Neural progenitor cell (in vitro differentiated cells): ENCODE results near the gene RGS7. TPM values are rescaled to one million over a fixed set of nuclear protein-coding genes. Genes with fewer than 3 reads are reported as not detected.
A peak's percentile ranks its signal among the peaks of the same experiment; 100 is the strongest.

Source experiments
- DNase-seq: peaks from one replicate; pipeline ENCODE4 v3.0.0-alpha.2; 2016; ENCODE audit warnings: low spot score
- H2AFZ ChIP-seq: fragments of 200-600 bp; sonication (generic); replicated peaks from 2 replicates; pipeline ENCODE4 v1.6.1; 2016; ENCODE audit warnings: antibody characterized with exemption
- H3F3A ChIP-seq: fragments of 200-600 bp; sonication (generic); 2 replicates; pipeline ENCODE4 v1.6.1; 2016; ENCODE audit warnings: antibody characterized with exemption, low read depth
- H3K27ac ChIP-seq: fragments of 200-600 bp; sonication (generic); 2 replicates; pipeline ENCODE4 v1.5.1; 2016; ENCODE audit warnings: mild to moderate bottlenecking
- H3K27me3 ChIP-seq: fragments of 200-600 bp; sonication (generic); 2 replicates; pipeline ENCODE4 v1.6.1; 2016; ENCODE audit warnings: mild to moderate bottlenecking, moderate library complexity
- H3K36me3 ChIP-seq: fragments of 200-600 bp; sonication (generic); 2 replicates; pipeline ENCODE4 v1.5.1; 2016
- H3K4me1 ChIP-seq: fragments of 200-600 bp; sonication (generic); 2 replicates; pipeline ENCODE4 v1.6.1; 2016; ENCODE audit warnings: mixed run types
- H3K4me2 ChIP-seq: fragments of 200-600 bp; sonication (generic); 2 replicates; pipeline ENCODE4 v1.6.1; 2016
- H3K4me3 ChIP-seq: fragments of 200-600 bp; sonication (generic); 2 replicates; pipeline ENCODE4 v1.5.1; 2016
- H3K79me2 ChIP-seq: fragments of 200-600 bp; sonication (generic); 2 replicates; pipeline ENCODE4 v1.6.1; 2016; ENCODE audit warnings: low read depth
- H3K9ac ChIP-seq: fragments of 200-600 bp; sonication (generic); 2 replicates; pipeline ENCODE4 v1.6.1; 2016
- H3K9me3 ChIP-seq: fragments of 200-600 bp; sonication (generic); 2 replicates; pipeline ENCODE4 v1.5.1; 2016; ENCODE audit warnings: low read depth
- H4K20me1 ChIP-seq: fragments of 200-600 bp; sonication (generic); 2 replicates; pipeline ENCODE4 v1.6.1; 2016; ENCODE audit warnings: low read depth
- H3K27ac Mint-ChIP-seq: 3 replicates; pipeline ENCODE4 v1.8.0; 2021; ENCODE audit warnings: mixed read lengths
- H3K27me3 Mint-ChIP-seq: 2 replicates; pipeline ENCODE4 v1.8.0; 2022; ENCODE audit warnings: low read depth, mild to moderate bottlenecking, inconsistent platforms, moderate library complexity, mixed read lengths; ENCODE audit not compliant: insufficient read depth
- H3K36me3 Mint-ChIP-seq: 3 replicates; pipeline ENCODE4 v1.8.0; 2021; ENCODE audit warnings: mixed read lengths
- H3K4me1 Mint-ChIP-seq: 3 replicates; pipeline ENCODE4 v1.8.0; 2021; ENCODE audit warnings: mixed read lengths
- H3K4me3 Mint-ChIP-seq: 3 replicates; pipeline ENCODE4 v1.8.0; 2021; ENCODE audit warnings: mild to moderate bottlenecking, moderate library complexity, mixed read lengths
- H3K9me3 Mint-ChIP-seq: 3 replicates; pipeline ENCODE4 v1.8.0; 2020; ENCODE audit warnings: mixed read lengths
- CTCF ChIP-seq: fragments of 200-600 bp; sonication (generic); IDR thresholded peaks from 2 replicates; pipeline ENCODE4 v1.5.1; 2017; ENCODE audit warnings: antibody characterized with exemption, mild to moderate bottlenecking
- EZH2 ChIP-seq: fragments of 200-600 bp; sonication (generic); IDR thresholded peaks from 2 replicates; pipeline ENCODE4 v1.6.1; 2017; ENCODE audit warnings: antibody characterized with exemption, mild to moderate bottlenecking, moderate library complexity
- EZH2phosphoT487 ChIP-seq: fragments of 200-600 bp; sonication (generic); IDR thresholded peaks from 2 replicates; pipeline ENCODE4 v1.6.1; 2017; ENCODE audit warnings: antibody characterized with exemption
- total RNA-seq: library from RNA; depleted of rRNA; stranded (reverse); fragments of >200 nt; gene quantifications from 2 replicates; pipeline ENCODE4 v1.2.3, GENCODE V29; 2015; ENCODE audit warnings: low replicate concordance

RGS7 gene
- total RNA-seq, 1 donor from 2014 or later, result not detected

GRCh38 chr1:241045659-241046058 lies 311.3 kb downstream of the RGS7 start:
- peak; percentile 6 for DNase-seq

GRCh38 chr1:241034203-241034936 lies 322.6 kb downstream of the RGS7 start:
- Histone ChIP-seq H3K4me3 (no peak overlapping the region), H3K27ac (no peak overlapping the region), H3F3A (no peaks in the 10 kb centered on the region), H3K4me2 (no peak overlapping the region), H3K9me3 (no peaks in the 10 kb centered on the region), H3K36me3 (no peaks in the 10 kb centered on the region), H2AFZ (no peak overlapping the region), H3K9ac (no peak overlapping the region), H3K4me1 (no peaks in the 10 kb centered on the region), H3K79me2 (no peaks in the 10 kb centered on the region), H4K20me1 (no peaks in the 10 kb centered on the region), H3K27me3 (no peaks in the 10 kb centered on the region)
- H3K4me1 Mint-ChIP-seq, result no peaks in the 10 kb centered on the region
- no peaks in the 10 kb centered on the region for H3K36me3 Mint-ChIP-seq
- no peak overlapping the region for H3K27ac Mint-ChIP-seq
- no peaks in the 10 kb centered on the region for H3K27me3 Mint-ChIP-seq
- H3K9me3 Mint-ChIP-seq, result no peaks in the 10 kb centered on the region
- TF ChIP-seq CTCF (no peak), EZH2phosphoT487 (no peak), EZH2 (no peak)
- H3K4me3 Mint-ChIP-seq, result no peak overlapping the region
- no peak for DNase-seq

More at GRCh38 chr1:241045659-241046058, 311.3 kb downstream of the RGS7 start:
- Mint-ChIP-seq H3K27ac (no peak overlapping the region), H3K9me3 (no peaks in the 10 kb centered on the region), H3K36me3 (no peaks in the 10 kb centered on the region), H3K4me1 (peaks cover 12% of the 10 kb centered on the region), H3K4me3 (no peak overlapping the region), H3K27me3 (peaks cover 4% of the 10 kb centered on the region)
- no peak overlapping the region for H2AFZ ChIP-seq
- H4K20me1 ChIP-seq, result no peaks in the 10 kb centered on the region
- no peaks in the 10 kb centered on the region for H3F3A ChIP-seq
- peaks cover 4% of the 10 kb centered on the region for H3K4me1 ChIP-seq
- no peaks in the 10 kb centered on the region for H3K27me3 ChIP-seq
- no peaks in the 10 kb centered on the region for H3K9me3 ChIP-seq
- H3K79me2 ChIP-seq, result no peaks in the 10 kb centered on the region
- no peaks in the 10 kb centered on the region for H3K36me3 ChIP-seq
- H3K4me3 ChIP-seq, result no peak overlapping the region
- no peak for TF ChIP-seq CTCF
- no peak for TF ChIP-seq EZH2
- no peak for TF ChIP-seq EZH2phosphoT487
- no peak overlapping the region for H3K9ac ChIP-seq
- H3K27ac ChIP-seq, result no peak overlapping the region
- H3K4me2 ChIP-seq, result no peak overlapping the region

GRCh38 chr1:241024834-241025233 lies 332.2 kb downstream of the RGS7 start:
- no peaks in the 10 kb centered on the region for H3F3A ChIP-seq
- Mint-ChIP-seq H3K9me3 (no peaks in the 10 kb centered on the region), H3K4me3 (no peak overlapping the region), H3K4me1 (no peaks in the 10 kb centered on the region), H3K27ac (no peak overlapping the region), H3K27me3 (no peaks in the 10 kb centered on the region), H3K36me3 (no peaks in the 10 kb centered on the region)
- DNase-seq, result no peak
- H3K9ac ChIP-seq, result no peak overlapping the region
- no peaks in the 10 kb centered on the region for H3K4me1 ChIP-seq
- H3K27ac ChIP-seq, result no peak overlapping the region
- no peak overlapping the region for H2AFZ ChIP-seq
- H3K27me3 ChIP-seq, result no peaks in the 10 kb centered on the region
- H3K36me3 ChIP-seq, result no peaks in the 10 kb centered on the region
- TF ChIP-seq EZH2 (no peak), CTCF (no peak), EZH2phosphoT487 (no peak)
- no peaks in the 10 kb centered on the region for H3K9me3 ChIP-seq
- no peaks in the 10 kb centered on the region for H3K79me2 ChIP-seq
- no peak overlapping the region for H3K4me2 ChIP-seq
- no peaks in the 10 kb centered on the region for H4K20me1 ChIP-seq
- H3K4me3 ChIP-seq, result no peak overlapping the region
